GM12878 (cell line): ENCODE measurements around the gene DNAJA4. TPM values are rescaled to one million over a fixed set of nuclear protein-coding genes. Genes with fewer than 3 reads are reported as not detected.
A peak's percentile ranks its signal among the peaks of the same experiment; 100 is the strongest.

Source experiments
- ATAC-seq: fragments of 200-7000 bp; cut with Tn5 transposase; 3 replicates; pipeline ENCODE4 v1.9.1; 2020; ENCODE audit warnings: mild to moderate bottlenecking, moderate library complexity
- BruUV-seq: library from RNA; stranded (reverse); fragments of 400-500 nt; replicated peaks from 2 replicates; lab custom pipeline; 2021; lab: Mats Ljungman, UMichigan
- CTCF ChIA-PET: fragments of 300-600 bp; sonication (Branson Sonifier 250); formaldehyde crosslinking; extraction: SDS; loops from one replicate; lab custom pipeline; 2021; ENCODE audit warnings: inconsistent platforms; lab: Yijun Ruan, JAX
- POLR2A ChIA-PET: fragments of 350-600 bp; formaldehyde crosslinking; extraction: SDS; loops from one replicate; lab custom pipeline; 2021; ENCODE audit warnings: inconsistent platforms; lab: Charles Lee
- RAD21 ChIA-PET: fragments of 300-600 bp; sonication (Branson Sonifier 250); formaldehyde crosslinking; loops from one replicate; lab custom pipeline; 2023; ENCODE audit warnings: antibody characterized with exemption; ENCODE audit not compliant: unreplicated experiment; lab: Charles Lee
- SMC1A ChIA-PET: fragments of 300-600 bp; sonication (Branson Sonifier 250); formaldehyde crosslinking; loops from one replicate; lab custom pipeline; 2023; ENCODE audit not compliant: unreplicated experiment, uncharacterized antibody; lab: Charles Lee
- DNase-seq: peaks from one replicate; pipeline ENCODE4 v3.0.0-alpha.2; 2011; ENCODE audit warnings: low read depth, low spot score
- FAIRE-seq: peaks from 3 replicates; lab custom pipeline; 2011; peaks lifted over from hg19 to GRCh38; lab: Jason Lieb, UNC
- H2AFZ ChIP-seq: 2 replicates; pipeline ENCODE4 v1.6.0; 2011; ENCODE audit warnings: low read depth, low read length, control low read depth; ENCODE audit not compliant: control insufficient read depth
- H3K27ac ChIP-seq: 2 replicates; pipeline ENCODE4 v1.5.1; 2011; ENCODE audit warnings: control low read depth; ENCODE audit not compliant: control insufficient read depth, insufficient read depth
- H3K27me3 ChIP-seq, 2 experiments: replicated peaks in 1 of 2; 2 replicates each; pipeline versions ENCODE4 v1.6.0 to v1.6.1; 2011; ENCODE audit warnings: low read length in 1 of 2; ENCODE audit not compliant: control insufficient read depth in 2 of 2, insufficient read depth in 2 of 2
- H3K36me3 ChIP-seq, 2 experiments: 2 replicates each; pipeline ENCODE4 v1.5.1; 2011; ENCODE audit warnings: low read length in 1 of 2; ENCODE audit not compliant: control insufficient read depth in 2 of 2, insufficient read depth in 2 of 2
- H3K4me1 ChIP-seq: 2 replicates; pipeline ENCODE4 v1.6.1; 2011; ENCODE audit warnings: mild to moderate bottlenecking, low read length, moderate library complexity, mixed read lengths; ENCODE audit not compliant: control insufficient read depth, insufficient read depth
- H3K4me2 ChIP-seq: 2 replicates; pipeline ENCODE4 v1.6.0; 2011; ENCODE audit warnings: control low read depth; ENCODE audit not compliant: control insufficient read depth, insufficient read depth
- H3K4me3 ChIP-seq: fragments of 200-600 bp; sonication (generic); 2 replicates; pipeline ENCODE4 v1.5.1; 2016
- H3K79me2 ChIP-seq: 2 replicates; pipeline ENCODE4 v1.6.0; 2011; ENCODE audit warnings: low read length; ENCODE audit not compliant: control insufficient read depth, insufficient read depth
- H3K9ac ChIP-seq: 2 replicates; pipeline ENCODE4 v1.8.0; 2011; ENCODE audit warnings: low read length, control low read depth, mixed read lengths; ENCODE audit not compliant: control insufficient read depth, insufficient read depth
- H3K9me3 ChIP-seq: replicated peaks from 3 replicates; pipeline ENCODE4 v1.5.1; 2011; ENCODE audit warnings: mild to moderate bottlenecking, low read length; ENCODE audit not compliant: control insufficient read depth, insufficient read depth
- H4K20me1 ChIP-seq: 2 replicates; pipeline ENCODE4 v1.6.0; 2011; ENCODE audit not compliant: control insufficient read depth, insufficient read depth
- BMI1 ChIP-seq: fragments of 450-650 bp; IDR thresholded peaks from 2 replicates; pipeline ENCODE4 v1.6.1; 2016; ENCODE audit warnings: mild to moderate bottlenecking, moderate library complexity, borderline replicate concordance
- CBX3 ChIP-seq: fragments of 200-600 bp; sonication (generic); IDR thresholded peaks from 2 replicates; pipeline ENCODE4 v1.6.1; 2016; ENCODE audit warnings: low read depth, borderline replicate concordance
- CHD2 ChIP-seq: IDR thresholded peaks from 2 replicates; pipeline ENCODE4 v1.6.1; 2011; ENCODE audit warnings: low read depth, low read length, improper control_type of control experiment, borderline replicate concordance
- CREB1 ChIP-seq: IDR thresholded peaks from 2 replicates; pipeline ENCODE4 v1.6.1; 2012; ENCODE audit warnings: low read depth, mild to moderate bottlenecking, inconsistent platforms
- ETV6 ChIP-seq, 2 experiments: fragments of 450-650 bp in 1 of 2; IDR thresholded peaks in 1 of 2; conservative IDR thresholded peaks in 1 of 2; 2 replicates each; pipeline ENCODE4 v1.6.1; 2014; ENCODE audit warnings: antibody characterized with exemption in 1 of 2, borderline replicate concordance in 1 of 2, low read depth in 1 of 2, mild to moderate bottlenecking in 1 of 2, moderate library complexity in 1 of 2
- FOXK2 ChIP-seq: fragments of 450-650 bp; IDR thresholded peaks from 2 replicates; pipeline ENCODE4 v1.6.1; 2017; ENCODE audit warnings: mild to moderate bottlenecking, moderate library complexity
- HSF1 ChIP-seq: fragments of 150-350 bp; IDR thresholded peaks from 2 replicates; pipeline ENCODE4 v1.6.1; 2014; ENCODE audit warnings: mild to moderate bottlenecking, low read depth, low read length
- MXI1 ChIP-seq: fragments of 150-350 bp; IDR thresholded peaks from 2 replicates; pipeline ENCODE4 v1.6.1; 2011; ENCODE audit warnings: low read depth, mild to moderate bottlenecking, inconsistent platforms, low read length, improper control_type of control experiment
- NFIC ChIP-seq: IDR thresholded peaks from 2 replicates; pipeline ENCODE4 v1.6.1; 2012; ENCODE audit warnings: low read depth, mild to moderate bottlenecking, inconsistent platforms, low read length, moderate library complexity
- NR2F1 ChIP-seq: fragments of 450-650 bp; conservative IDR thresholded peaks from 2 replicates; pipeline ENCODE4 v1.6.1; 2017; ENCODE audit warnings: mild to moderate bottlenecking
- PAX5 ChIP-seq: IDR thresholded peaks from 2 replicates; pipeline ENCODE4 v1.6.1; 2011; ENCODE audit warnings: low read depth, low read length, borderline replicate concordance
- PAX8 ChIP-seq: fragments of 450-650 bp; IDR thresholded peaks from 2 replicates; pipeline ENCODE4 v1.6.1; 2017; ENCODE audit warnings: mild to moderate bottlenecking, moderate library complexity
- POLR2A ChIP-seq: IDR thresholded peaks from 2 replicates; pipeline ENCODE4 v1.6.1; 2011; ENCODE audit warnings: low read depth, mild to moderate bottlenecking, low read length
- RUNX3 ChIP-seq: IDR thresholded peaks from 2 replicates; pipeline ENCODE4 v1.6.1; 2012; ENCODE audit warnings: low read length, inconsistent platforms
- WGBS: methylation state at CpG from one replicate; pipeline ENCODE4 v1.1.6; 2016; ENCODE audit warnings: low lambda C conversion rate; ENCODE audit not compliant: insufficient replicate concordance, insufficient coverage; ENCODE audit errors: missing lambda C conversion rate; 5-methylcytosine and 5-hydroxymethylcytosine counted together
- in situ Hi-C: fragments of 300-500 bp; cut with MboI; formaldehyde crosslinking; loops from 9 replicates; pipeline ENCODE4 v1.14.3; 2018; ENCODE audit warnings: mixed read lengths
- intact Hi-C: fragments of 100-400 bp; cut with micrococcal nuclease; formaldehyde crosslinking; loops from one replicate; pipeline ENCODE4 v1.14.2; 2022; ENCODE audit not compliant: unreplicated experiment
- polyA plus RNA-seq, 11 experiments: library from polyadenylated mRNA; depleted of rRNA in 4 of 11; unstranded in 6 of 11; stranded (reverse) in 5 of 11; fragments of >200 nt; fragmentation: Nextera tagmentation in 4 of 11; fragmentation: Illumina TruSeq in 1 of 11; extraction: Ambion mirVana in 4 of 11; extraction: Trizol in 1 of 11; gene quantifications; 1 replicate in 1 of 11; 2 replicates in 10 of 11; pipeline versions ENCODE4 v1.2.1 to v1.2.3, GENCODE V29; 2011 to 2016; ENCODE audit warnings: inconsistent platforms in 2 of 11, missing spikeins in 2 of 11, low read depth in 1 of 11
- total RNA-seq, 4 experiments: library from RNA; depleted of rRNA in 3 of 4; stranded (reverse); fragments of >200 nt in 3 of 4; fragmentation: Illumina TruSeq in 1 of 4; extraction: Trizol in 1 of 4; gene quantifications; 2 replicates each; pipeline versions ENCODE4 v1.2.1 to v1.2.3, GENCODE V29; 2013 to 2021
- TF ChIP-seq, protein P1 (sequence below): IDR thresholded peaks from 2 replicates; pipeline ENCODE4 v1.6.1; 2011; ENCODE audit warnings: borderline replicate concordance, low read depth, mild to moderate bottlenecking, moderate library complexity, mixed read lengths, low read length; ENCODE audit not compliant: insufficient read depth; ENCODE audit errors: extremely low read length
- TF ChIP-seq, protein P2 (sequence below): fragments of 450-650 bp; IDR thresholded peaks from 2 replicates; pipeline ENCODE4 v1.6.1; 2014; ENCODE audit warnings: mild to moderate bottlenecking

DNAJA4 gene
- total and polyA plus RNA-seq, 10 of the 15 experiments (the other 5 are each of a cell fraction or from before 2014, with no cell fraction given): 0.01 to 10.4 (median 4.1) TPM

- TF ChIP-seq CREB1: no peak
- TF ChIP-seq PAX5: no peak
- no peak for TF ChIP-seq CBX3
- no peak for TF ChIP-seq FOXK2
These were observed 40.3 kb upstream of the DNAJA4 start (continued) for GRCh38 chr15:78224023-78224411.

DNA sequence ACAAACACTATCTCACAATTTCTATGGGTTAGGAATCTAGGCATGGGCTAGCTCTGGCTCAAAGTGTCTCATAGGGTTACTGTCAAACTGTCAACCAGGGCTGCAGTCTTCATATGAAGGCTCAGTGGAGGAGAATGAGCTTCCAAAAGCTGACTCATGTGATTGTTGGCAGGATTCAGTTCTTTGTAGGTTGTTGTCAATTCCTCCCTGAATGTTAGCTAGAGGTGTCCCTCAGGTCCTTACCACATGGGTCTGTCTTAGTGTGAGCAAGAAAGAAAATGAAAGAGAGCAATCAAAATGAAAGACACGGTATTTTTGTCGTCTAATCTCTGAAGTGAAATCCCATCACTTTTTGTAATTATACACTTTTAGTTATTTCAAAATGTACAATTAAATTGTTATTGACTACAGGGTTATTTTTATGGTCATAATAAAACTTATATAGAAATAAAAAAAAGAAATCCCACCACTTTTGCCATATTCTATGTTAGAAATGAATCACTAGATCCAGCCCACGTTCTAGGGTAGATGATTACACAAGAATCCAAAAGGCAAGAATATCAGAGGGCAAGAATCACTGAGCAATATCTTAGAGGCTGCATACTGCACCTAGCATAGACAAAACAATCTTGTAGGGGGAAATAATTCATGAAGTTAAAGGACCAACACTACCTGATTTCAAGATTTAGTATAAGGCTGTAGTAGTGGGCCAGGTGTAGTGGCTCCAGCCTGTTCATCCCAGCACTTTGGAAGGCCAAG is 38.4 kb upstream of the DNAJA4 start:
- RAD21 ChIA-PET: interaction anchor here (0.9 to 1.1 kb wide), 4 partner anchors 14 to 260 kb away, joined by 3 read pairs; no protein-coding TSS in a partner anchor
- Histone ChIP-seq H3K4me2 (peak overlapping the region; percentile 71), H3K4me3 (no peak overlapping the region), H3K27ac (peak overlapping the region; percentile 58), H3K27me3 (no peaks in the 10 kb centered on the region), H3K36me3 (no peaks in the 10 kb centered on the region), H4K20me1 (no peaks in the 10 kb centered on the region), H3K9ac (no peak overlapping the region), H3K9me3 (no peaks in the 10 kb centered on the region; the same call in 2 of the 3 replicates), H3K79me2 (no peaks in the 10 kb centered on the region), H3K4me1 (peaks cover 3% of the 10 kb centered on the region; the same call in 1 of the 2 replicates), H2AFZ (peak overlapping the region; percentile 86)
- WGBS: 2% methylated on average over 3 of the region's 3 CpGs
- DNase-seq (peak; percentile 49), FAIRE-seq (peak; percentile 77), ATAC-seq (peak; percentile 94)
- POLR2A ChIA-PET: interaction anchor here (0.7 kb wide), 1 partner anchor 267 kb away, joined by 4 read pairs; no protein-coding TSS in a partner anchor
- in situ Hi-C loops (no loop called here), intact Hi-C loops (no loop called here)
- no TSS peak for BruUV-seq
- SMC1A ChIA-PET: interaction anchor here (1.0 to 1.3 kb wide), 3 partner anchors 10 to 118 kb away, joined by 3 to 6 read pairs (median 3); no protein-coding TSS in a partner anchor
- CTCF ChIA-PET: interaction anchor here (1.1 to 3.4 kb wide), 3 partner anchors 9 to 30 kb away, joined by 3 to 16 read pairs (median 9); no protein-coding TSS in a partner anchor
- TF ChIP-seq, protein P1, sequence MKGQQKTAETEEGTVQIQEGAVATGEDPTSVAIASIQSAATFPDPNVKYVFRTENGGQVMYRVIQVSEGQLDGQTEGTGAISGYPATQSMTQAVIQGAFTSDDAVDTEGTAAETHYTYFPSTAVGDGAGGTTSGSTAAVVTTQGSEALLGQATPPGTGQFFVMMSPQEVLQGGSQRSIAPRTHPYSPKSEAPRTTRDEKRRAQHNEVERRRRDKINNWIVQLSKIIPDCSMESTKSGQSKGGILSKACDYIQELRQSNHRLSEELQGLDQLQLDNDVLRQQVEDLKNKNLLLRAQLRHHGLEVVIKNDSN: no peak
- TF ChIP-seq NFIC (peak; percentile 48; the same call in 1 of the 2 replicates), RUNX3 (peak; percentile 26; the same call in 1 of the 2 replicates), ETV6 (conservative IDR thresholded peaks at IDR 0.05 in 1 of 2, IDR thresholded peaks at IDR 0.05 in 1 of 2; ENCODE audit: borderline replicate concordance in 1 of 2, low read depth in 1 of 2) (no peak), POLR2A (no peak), PAX8 (no peak), MXI1 (no peak), BMI1 (no peak), NR2F1 (no peak), CHD2 (no peak), HSF1 (no peak)
- TF ChIP-seq, protein P2, sequence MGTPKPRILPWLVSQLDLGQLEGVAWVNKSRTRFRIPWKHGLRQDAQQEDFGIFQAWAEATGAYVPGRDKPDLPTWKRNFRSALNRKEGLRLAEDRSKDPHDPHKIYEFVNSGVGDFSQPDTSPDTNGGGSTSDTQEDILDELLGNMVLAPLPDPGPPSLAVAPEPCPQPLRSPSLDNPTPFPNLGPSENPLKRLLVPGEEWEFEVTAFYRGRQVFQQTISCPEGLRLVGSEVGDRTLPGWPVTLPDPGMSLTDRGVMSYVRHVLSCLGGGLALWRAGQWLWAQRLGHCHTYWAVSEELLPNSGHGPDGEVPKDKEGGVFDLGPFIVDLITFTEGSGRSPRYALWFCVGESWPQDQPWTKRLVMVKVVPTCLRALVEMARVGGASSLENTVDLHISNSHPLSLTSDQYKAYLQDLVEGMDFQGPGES: no peak
